Measurements from ENCODE around the gene DPP10. TPM values are rescaled to one million over a fixed set of nuclear protein-coding genes. Genes with fewer than 3 reads are reported as not detected.

DPP10 gene
- total and polyA plus RNA-seq, 2 of the 13 experiments (the other 11 are each of a cell fraction or from before 2014, with no cell fraction given) = 0.95 to 1.7 TPM

DNA sequence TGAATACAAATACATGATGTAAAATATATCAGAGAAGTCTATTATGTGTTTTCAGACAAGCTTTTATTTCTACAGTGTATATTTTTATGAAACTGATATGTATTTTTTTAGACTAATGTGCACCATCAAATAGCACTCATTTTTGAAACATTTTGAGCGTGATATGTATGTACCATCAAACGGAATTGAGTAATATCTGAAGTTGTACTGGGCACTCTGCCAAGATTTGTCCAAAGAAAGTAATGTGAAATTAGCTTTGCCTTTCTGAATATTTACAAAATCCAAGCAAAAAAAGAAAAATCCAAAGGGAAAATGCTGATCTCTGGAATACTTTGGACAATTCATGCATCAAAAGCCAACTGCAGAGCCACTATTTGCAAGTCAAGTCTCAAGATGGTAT is 972.0 kb downstream of the DPP10 start:
- TF ChIP-seq ZNF841 (CRISPR knock-in tag; IDR thresholded peaks at IDR 0.05; ENCODE audit: borderline replicate concordance) (no peak), AGO1 (IDR thresholded peaks at IDR 0.05; ENCODE audit: low read depth, low read length, poor library complexity, severe bottlenecking) (no peak), SOX6 (IDR thresholded peaks at IDR 0.05) (no peak), SOX6 (CRISPR knock-in tag; IDR thresholded peaks at IDR 0.05) (no peak), ZNF432 (CRISPR knock-in tag; IDR thresholded peaks at IDR 0.05; ENCODE audit: borderline replicate concordance) (no peak), FOXC1 (CRISPR knock-in tag; IDR thresholded peaks at IDR 0.05; ENCODE audit: borderline replicate concordance) (no peak), BRD4 (CRISPR knock-in tag; IDR thresholded peaks at IDR 0.05) (no peak)
- TF ChIP-seq, protein P1, sequence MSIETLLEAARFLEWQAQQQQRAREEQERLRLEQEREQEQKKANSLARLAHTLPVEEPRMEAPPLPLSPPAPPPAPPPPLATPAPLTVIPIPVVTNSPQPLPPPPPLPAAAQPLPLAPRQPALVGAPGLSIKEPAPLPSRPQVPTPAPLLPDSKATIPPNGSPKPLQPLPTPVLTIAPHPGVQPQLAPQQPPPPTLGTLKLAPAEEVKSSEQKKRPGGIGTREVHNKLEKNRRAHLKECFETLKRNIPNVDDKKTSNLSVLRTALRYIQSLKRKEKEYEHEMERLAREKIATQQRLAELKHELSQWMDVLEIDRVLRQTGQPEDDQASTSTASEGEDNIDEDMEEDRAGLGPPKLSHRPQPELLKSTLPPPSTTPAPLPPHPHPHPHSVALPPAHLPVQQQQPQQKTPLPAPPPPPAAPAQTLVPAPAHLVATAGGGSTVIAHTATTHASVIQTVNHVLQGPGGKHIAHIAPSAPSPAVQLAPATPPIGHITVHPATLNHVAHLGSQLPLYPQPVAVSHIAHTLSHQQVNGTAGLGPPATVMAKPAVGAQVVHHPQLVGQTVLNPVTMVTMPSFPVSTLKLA (IDR thresholded peaks at IDR 0.05) = no peak
- TF ChIP-seq, protein P2, sequence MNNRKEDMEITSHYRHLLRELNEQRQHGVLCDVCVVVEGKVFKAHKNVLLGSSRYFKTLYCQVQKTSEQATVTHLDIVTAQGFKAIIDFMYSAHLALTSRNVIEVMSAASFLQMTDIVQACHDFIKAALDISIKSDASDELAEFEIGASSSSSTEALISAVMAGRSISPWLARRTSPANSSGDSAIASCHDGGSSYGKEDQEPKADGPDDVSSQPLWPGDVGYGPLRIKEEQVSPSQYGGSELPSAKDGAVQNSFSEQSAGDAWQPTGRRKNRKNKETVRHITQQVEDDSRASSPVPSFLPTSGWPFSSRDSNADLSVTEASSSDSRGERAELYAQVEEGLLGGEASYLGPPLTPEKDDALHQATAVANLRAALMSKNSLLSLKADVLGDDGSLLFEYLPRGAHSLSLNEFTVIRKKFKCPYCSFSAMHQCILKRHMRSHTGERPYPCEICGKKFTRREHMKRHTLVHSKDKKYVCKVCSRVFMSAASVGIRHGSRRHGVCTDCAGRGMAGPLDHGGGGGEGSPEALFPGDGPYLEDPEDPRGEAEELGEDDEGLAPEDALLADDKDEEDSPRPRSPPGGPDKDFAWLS (CRISPR knock-in tag; IDR thresholded peaks at IDR 0.05; ENCODE audit: borderline replicate concordance) = no peak
- TF ChIP-seq, protein P3, sequence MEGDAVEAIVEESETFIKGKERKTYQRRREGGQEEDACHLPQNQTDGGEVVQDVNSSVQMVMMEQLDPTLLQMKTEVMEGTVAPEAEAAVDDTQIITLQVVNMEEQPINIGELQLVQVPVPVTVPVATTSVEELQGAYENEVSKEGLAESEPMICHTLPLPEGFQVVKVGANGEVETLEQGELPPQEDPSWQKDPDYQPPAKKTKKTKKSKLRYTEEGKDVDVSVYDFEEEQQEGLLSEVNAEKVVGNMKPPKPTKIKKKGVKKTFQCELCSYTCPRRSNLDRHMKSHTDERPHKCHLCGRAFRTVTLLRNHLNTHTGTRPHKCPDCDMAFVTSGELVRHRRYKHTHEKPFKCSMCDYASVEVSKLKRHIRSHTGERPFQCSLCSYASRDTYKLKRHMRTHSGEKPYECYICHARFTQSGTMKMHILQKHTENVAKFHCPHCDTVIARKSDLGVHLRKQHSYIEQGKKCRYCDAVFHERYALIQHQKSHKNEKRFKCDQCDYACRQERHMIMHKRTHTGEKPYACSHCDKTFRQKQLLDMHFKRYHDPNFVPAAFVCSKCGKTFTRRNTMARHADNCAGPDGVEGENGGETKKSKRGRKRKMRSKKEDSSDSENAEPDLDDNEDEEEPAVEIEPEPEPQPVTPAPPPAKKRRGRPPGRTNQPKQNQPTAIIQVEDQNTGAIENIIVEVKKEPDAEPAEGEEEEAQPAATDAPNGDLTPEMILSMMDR (CRISPR knock-in tag; IDR thresholded peaks at IDR 0.05) = no peak
- CTCF ChIA-PET (ENCODE audit: low intra/inter-chr PET ratio, low total read pairs) = no interaction called here

More for the DNA sequence above, 972.0 kb downstream of the DPP10 start:
- BruUV-seq (replicated peaks) = no TSS peak
- in situ Hi-C loops (cut with HindIII; ENCODE audit: extremely low pct_ligation_motif_present, low pct_unique_long_range_greater_than_20kb) (no loop called here), intact Hi-C loops (cut with micrococcal nuclease; ENCODE audit: unreplicated experiment) (no loop called here)
- ATAC-seq = no peak
- H3K9me3 ChIP-seq (ENCODE audit: low read length) = peaks cover 93% of the 10 kb centered on the region
- FAIRE-seq = no peak
- no peak overlapping the region for H3K4me2 ChIP-seq (ENCODE audit: low read depth, low read length)
- no peaks in the 10 kb centered on the region for H3K27me3 ChIP-seq (ENCODE audit: control insufficient read depth in 1 of 2, insufficient read depth in 2 of 2, low read length in 2 of 2)
- H3K9ac ChIP-seq (ENCODE audit: insufficient read depth, low read depth, low read length) = no peak overlapping the region
- POLR2A ChIA-PET = no interaction called here
- no peak overlapping the region for H3K27ac ChIP-seq (ENCODE audit: extremely low read length, insufficient read depth, low read length)
- 26% methylated on average over 2 of the region's 2 CpGs for WGBS (ENCODE audit: low lambda C conversion rate)
- no peaks in the 10 kb centered on the region for H3K36me3 ChIP-seq (replicated peaks in 1 of 2; ENCODE audit: control insufficient read depth in 1 of 2, insufficient read depth in 2 of 2, low read length in 2 of 2)
- no peak overlapping the region for H3K4me3 ChIP-seq (replicated peaks in 1 of 3; ENCODE audit: insufficient read depth in 1 of 3, low read depth in 2 of 3, low read length in 3 of 3)
- H2AFZ ChIP-seq (ENCODE audit: low read length) = no peak overlapping the region
- no peaks in the 10 kb centered on the region for H3K4me1 ChIP-seq (ENCODE audit: insufficient read depth, low read length)
- no peak for DNase-seq (ENCODE audit: low spot score)
- H4K20me1 ChIP-seq (ENCODE audit: insufficient read depth, low read length) = no peaks in the 10 kb centered on the region
- H3K79me2 ChIP-seq (ENCODE audit: insufficient read depth, low read length) = no peaks in the 10 kb centered on the region

All from HepG2 (cell line).